Neural progenitor cell (in vitro differentiated cells): ENCODE data around the gene CATSPERB.

Experiments
- CTCF ChIP-seq: fragments of 200-600 bp; sonication (generic); IDR thresholded peaks from 2 replicates; pipeline ENCODE4 v1.5.1; 2017; ENCODE audit warnings: antibody characterized with exemption, mild to moderate bottlenecking
- EZH2phosphoT487 ChIP-seq: fragments of 200-600 bp; sonication (generic); IDR thresholded peaks from 2 replicates; pipeline ENCODE4 v1.6.1; 2017; ENCODE audit warnings: antibody characterized with exemption

GRCh38 chr14:91606851-91607250 lies 125.0 kb downstream of the CATSPERB start:
- TF ChIP-seq CTCF (no peak), EZH2phosphoT487 (no peak)
